ENCODE results near the gene RNMT.

GRCh38 chr18:13760047-13760446 lies 33.6 kb downstream of the RNMT start:
- TF ChIP-seq EZH2 (IDR thresholded peaks at IDR 0.05; ENCODE audit: insufficient read depth, poor library complexity, severe bottlenecking) = no peak
- TF ChIP-seq EZH2phosphoT487 (IDR thresholded peaks at IDR 0.05; ENCODE audit: insufficient read depth, low read depth) = no peak

Measured in GM23248 (cell line).